Measurements from ENCODE around the gene PCDH15.

DNA sequence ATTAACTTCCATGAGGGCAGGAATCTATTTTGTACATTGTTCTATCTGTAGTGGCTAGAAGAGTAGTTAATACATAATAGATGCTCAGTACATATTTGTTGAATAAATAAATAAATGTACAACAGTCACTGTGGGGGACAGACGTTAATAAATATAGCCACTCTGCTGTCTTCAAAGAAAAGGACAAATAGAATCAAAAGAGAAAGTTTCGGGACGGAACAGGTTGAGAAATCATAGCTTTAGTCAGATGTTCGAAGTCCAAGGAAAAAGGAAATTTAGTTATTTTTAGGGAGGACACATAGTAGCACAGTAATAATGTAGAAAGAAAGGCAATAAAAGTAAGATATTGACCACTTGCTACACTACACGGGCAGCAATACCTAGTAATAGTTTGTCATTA, 861.4 kb downstream of the PCDH15 start:
- TF ChIP-seq, protein P1, sequence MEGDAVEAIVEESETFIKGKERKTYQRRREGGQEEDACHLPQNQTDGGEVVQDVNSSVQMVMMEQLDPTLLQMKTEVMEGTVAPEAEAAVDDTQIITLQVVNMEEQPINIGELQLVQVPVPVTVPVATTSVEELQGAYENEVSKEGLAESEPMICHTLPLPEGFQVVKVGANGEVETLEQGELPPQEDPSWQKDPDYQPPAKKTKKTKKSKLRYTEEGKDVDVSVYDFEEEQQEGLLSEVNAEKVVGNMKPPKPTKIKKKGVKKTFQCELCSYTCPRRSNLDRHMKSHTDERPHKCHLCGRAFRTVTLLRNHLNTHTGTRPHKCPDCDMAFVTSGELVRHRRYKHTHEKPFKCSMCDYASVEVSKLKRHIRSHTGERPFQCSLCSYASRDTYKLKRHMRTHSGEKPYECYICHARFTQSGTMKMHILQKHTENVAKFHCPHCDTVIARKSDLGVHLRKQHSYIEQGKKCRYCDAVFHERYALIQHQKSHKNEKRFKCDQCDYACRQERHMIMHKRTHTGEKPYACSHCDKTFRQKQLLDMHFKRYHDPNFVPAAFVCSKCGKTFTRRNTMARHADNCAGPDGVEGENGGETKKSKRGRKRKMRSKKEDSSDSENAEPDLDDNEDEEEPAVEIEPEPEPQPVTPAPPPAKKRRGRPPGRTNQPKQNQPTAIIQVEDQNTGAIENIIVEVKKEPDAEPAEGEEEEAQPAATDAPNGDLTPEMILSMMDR (IDR thresholded peaks at IDR 0.05): no peak
- no peak for TF ChIP-seq CREB1 (CRISPR knock-in tag; IDR thresholded peaks at IDR 0.05)
- TF ChIP-seq ATF1 (CRISPR knock-in tag; IDR thresholded peaks at IDR 0.05): no peak

Measured in WTC11 (cell line).